ENCODE measurements around the gene BUB3. TPM values are rescaled to one million over a fixed set of nuclear protein-coding genes. Genes with fewer than 3 reads are reported as not detected.

Gene BUB3
- total and polyA plus RNA-seq, 2 of the 4 experiments (the other 2 are of a cell fraction) = 215 to 384 TPM

DNA sequence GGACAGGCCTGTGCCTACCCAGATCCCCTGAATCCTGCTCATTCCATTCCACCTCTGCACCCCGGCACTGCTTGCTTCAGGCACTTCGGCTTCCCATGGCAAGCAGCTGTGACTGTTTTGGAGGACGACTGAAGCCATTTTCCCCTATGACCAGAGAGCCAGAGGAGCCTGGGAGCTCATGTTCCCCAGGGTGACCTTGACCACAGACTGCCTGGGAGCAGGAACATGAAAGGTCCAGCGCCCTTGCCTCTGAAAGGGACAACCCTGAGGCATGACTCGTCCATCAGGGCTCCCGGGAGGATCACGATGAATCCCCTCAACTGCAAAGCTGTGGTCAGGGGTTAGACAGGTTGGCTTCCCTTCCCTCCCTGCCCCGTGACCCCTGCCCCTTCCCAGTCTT, 35.1 kb upstream of the BUB3 start (continued):
- TF ChIP-seq CHD1 (IDR thresholded peaks at IDR 0.05; ENCODE audit: low read depth, low read length) = no peak
- no peak for TF ChIP-seq CEBPB (IDR thresholded peaks at IDR 0.05; ENCODE audit: low read depth, low read length)
- no peak for TF ChIP-seq RFX5 (IDR thresholded peaks at IDR 0.05; ENCODE audit: low read depth, low read length)
- no peak for TF ChIP-seq MAZ (IDR thresholded peaks at IDR 0.05; ENCODE audit: borderline replicate concordance, low read depth, low read length)

DNA sequence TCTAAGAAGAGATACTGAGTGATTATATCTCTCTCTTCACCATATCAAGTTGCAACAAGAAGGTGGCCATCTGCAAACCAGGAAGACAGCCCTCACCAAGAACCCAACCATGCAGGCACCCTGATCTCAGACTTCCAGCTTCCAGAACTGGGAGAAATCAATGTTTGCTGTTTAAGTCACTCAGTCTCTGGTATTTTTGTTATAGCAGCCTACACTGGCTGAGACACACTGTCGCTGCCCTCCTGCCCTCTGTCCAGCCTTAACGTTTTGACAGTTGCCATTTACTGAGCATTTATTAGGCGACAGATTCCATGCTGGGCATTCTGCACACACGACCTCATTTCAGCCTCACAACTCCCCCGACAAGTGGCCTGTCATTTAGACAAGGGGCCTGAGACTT, 28.0 kb upstream of the BUB3 start:
- Histone ChIP-seq H4K8ac (ENCODE audit: low read depth in 2 of 2, low read length in 2 of 2) (no peak overlapping the region), H3K9me3 (ENCODE audit: control insufficient read depth, insufficient read depth, low read length) (no peaks in the 10 kb centered on the region), H3K4me2 (ENCODE audit: low read depth, low read length) (no peak overlapping the region), H4K91ac (ENCODE audit: insufficient read depth, low read depth, low read length) (no peak overlapping the region), H3K9ac (ENCODE audit: low read depth, low read length) (no peak overlapping the region), H2AK5ac (ENCODE audit: low read depth, low read length) (no peak overlapping the region), H3K27ac (ENCODE audit: insufficient read depth, low read length) (no peak overlapping the region), H4K5ac (ENCODE audit: low read depth, low read length) (no peak overlapping the region), H3K36me3 (ENCODE audit: control insufficient read depth, insufficient read depth, low read length) (no peaks in the 10 kb centered on the region), H3K9me1 (ENCODE audit: insufficient read depth, low read length) (no peaks in the 10 kb centered on the region), H3K18ac (ENCODE audit: low read depth, low read length) (no peak overlapping the region), H2AK9ac (replicated peaks; ENCODE audit: low read depth, low read length, poor library complexity) (no peak overlapping the region), H2AFZ (replicated peaks; ENCODE audit: low read length, poor library complexity) (no peak overlapping the region), H3K14ac (replicated peaks; ENCODE audit: low read depth, low read length) (no peak overlapping the region), H2BK15ac (ENCODE audit: low read depth, low read length) (no peak overlapping the region), H3K79me1 (ENCODE audit: low read depth in 1 of 2, low read length in 2 of 2) (no peaks in the 10 kb centered on the region), H2BK120ac (ENCODE audit: low read depth, low read length) (no peak overlapping the region), H3K4me3 (ENCODE audit: insufficient read depth, low read depth, low read length) (no peak overlapping the region), H2BK5ac (ENCODE audit: low read depth, low read length, poor library complexity, severe bottlenecking) (no peak overlapping the region), H3K23ac (ENCODE audit: low read depth, low read length) (no peak overlapping the region), H3K4me1 (ENCODE audit: control insufficient read depth, insufficient read depth, low read length) (no peaks in the 10 kb centered on the region), H3K27me3 (ENCODE audit: control insufficient read depth, insufficient read depth, low read length) (peaks cover 18% of the 10 kb centered on the region), H4K20me1 (ENCODE audit: insufficient read depth, low read length) (no peaks in the 10 kb centered on the region), H3K56ac (ENCODE audit: extremely low read depth, insufficient read depth, low read length) (no peak overlapping the region), H2BK20ac (ENCODE audit: low read depth, low read length) (no peak overlapping the region), H3K4ac (ENCODE audit: low read depth, low read length) (no peak overlapping the region)
- no TSS peak for BruUV-seq (replicated peaks)
- CTCF ChIA-PET = interaction anchor here (1.2 kb wide), 1 partner anchor 84 kb away, joined by 3 read pairs; no protein-coding TSS in a partner anchor
- POLR2A ChIA-PET (ENCODE audit: unreplicated experiment) = no interaction called here
- dilution Hi-C loops (cut with HindIII; ENCODE audit: low sequenced_read_pairs, unreplicated experiment) (no loop called here), in situ Hi-C loops (cut with MboI; ENCODE audit: low sequenced_read_pairs) (loop anchor here (25.0 kb wide), 1 partner anchor 1261 kb away; no protein-coding TSS in a partner anchor), intact Hi-C loops (cut with micrococcal nuclease) (no loop called here)
- WGBS, 2 experiments (ENCODE audit: extremely low coverage in 2 of 2, insufficient read length in 1 of 2) = 39% methylated on average over 3 of the region's 5 CpGs; no CpG with 5 or more reads in 1 of the 2 experiments
- DNase-seq = no peak
- ATAC-seq (ENCODE audit: low read depth) = no peak
- TF ChIP-seq RCOR1 (IDR thresholded peaks at IDR 0.05; ENCODE audit: insufficient replicate concordance, low read length) = no peak
- TF ChIP-seq, protein P1, sequence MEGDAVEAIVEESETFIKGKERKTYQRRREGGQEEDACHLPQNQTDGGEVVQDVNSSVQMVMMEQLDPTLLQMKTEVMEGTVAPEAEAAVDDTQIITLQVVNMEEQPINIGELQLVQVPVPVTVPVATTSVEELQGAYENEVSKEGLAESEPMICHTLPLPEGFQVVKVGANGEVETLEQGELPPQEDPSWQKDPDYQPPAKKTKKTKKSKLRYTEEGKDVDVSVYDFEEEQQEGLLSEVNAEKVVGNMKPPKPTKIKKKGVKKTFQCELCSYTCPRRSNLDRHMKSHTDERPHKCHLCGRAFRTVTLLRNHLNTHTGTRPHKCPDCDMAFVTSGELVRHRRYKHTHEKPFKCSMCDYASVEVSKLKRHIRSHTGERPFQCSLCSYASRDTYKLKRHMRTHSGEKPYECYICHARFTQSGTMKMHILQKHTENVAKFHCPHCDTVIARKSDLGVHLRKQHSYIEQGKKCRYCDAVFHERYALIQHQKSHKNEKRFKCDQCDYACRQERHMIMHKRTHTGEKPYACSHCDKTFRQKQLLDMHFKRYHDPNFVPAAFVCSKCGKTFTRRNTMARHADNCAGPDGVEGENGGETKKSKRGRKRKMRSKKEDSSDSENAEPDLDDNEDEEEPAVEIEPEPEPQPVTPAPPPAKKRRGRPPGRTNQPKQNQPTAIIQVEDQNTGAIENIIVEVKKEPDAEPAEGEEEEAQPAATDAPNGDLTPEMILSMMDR (conservative IDR thresholded peaks at IDR 0.05; ENCODE audit: low read depth, low read length) = no peak
- TF ChIP-seq CHD1 (IDR thresholded peaks at IDR 0.05; ENCODE audit: low read depth, low read length) = no peak
- TF ChIP-seq FOS (IDR thresholded peaks at IDR 0.05; ENCODE audit: low read depth, low read length) = no peak
- TF ChIP-seq NFE2L2 (IDR thresholded peaks at IDR 0.05; ENCODE audit: low read depth, low read length) = no peak
- no peak for TF ChIP-seq CEBPB (IDR thresholded peaks at IDR 0.05; ENCODE audit: low read depth, low read length)
- TF ChIP-seq RAD21 (IDR thresholded peaks at IDR 0.05; ENCODE audit: low read length) = no peak
- no peak for TF ChIP-seq MAZ (IDR thresholded peaks at IDR 0.05; ENCODE audit: borderline replicate concordance, low read depth, low read length)
- no peak for TF ChIP-seq MAFK (IDR thresholded peaks at IDR 0.05; ENCODE audit: low read depth, low read length)
- TF ChIP-seq RFX5 (IDR thresholded peaks at IDR 0.05; ENCODE audit: low read depth, low read length) = no peak
- TF ChIP-seq, protein P2, sequence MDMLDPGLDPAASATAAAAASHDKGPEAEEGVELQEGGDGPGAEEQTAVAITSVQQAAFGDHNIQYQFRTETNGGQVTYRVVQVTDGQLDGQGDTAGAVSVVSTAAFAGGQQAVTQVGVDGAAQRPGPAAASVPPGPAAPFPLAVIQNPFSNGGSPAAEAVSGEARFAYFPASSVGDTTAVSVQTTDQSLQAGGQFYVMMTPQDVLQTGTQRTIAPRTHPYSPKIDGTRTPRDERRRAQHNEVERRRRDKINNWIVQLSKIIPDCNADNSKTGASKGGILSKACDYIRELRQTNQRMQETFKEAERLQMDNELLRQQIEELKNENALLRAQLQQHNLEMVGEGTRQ (IDR thresholded peaks at IDR 0.05; ENCODE audit: low read depth, low read length) = no peak
- TF ChIP-seq POLR2A (IDR thresholded peaks at IDR 0.05; ENCODE audit: low read depth, low read length) = no peak
- no peak for TF ChIP-seq BHLHE40 (IDR thresholded peaks at IDR 0.05; ENCODE audit: low read depth, low read length)
- TF ChIP-seq, protein P3, sequence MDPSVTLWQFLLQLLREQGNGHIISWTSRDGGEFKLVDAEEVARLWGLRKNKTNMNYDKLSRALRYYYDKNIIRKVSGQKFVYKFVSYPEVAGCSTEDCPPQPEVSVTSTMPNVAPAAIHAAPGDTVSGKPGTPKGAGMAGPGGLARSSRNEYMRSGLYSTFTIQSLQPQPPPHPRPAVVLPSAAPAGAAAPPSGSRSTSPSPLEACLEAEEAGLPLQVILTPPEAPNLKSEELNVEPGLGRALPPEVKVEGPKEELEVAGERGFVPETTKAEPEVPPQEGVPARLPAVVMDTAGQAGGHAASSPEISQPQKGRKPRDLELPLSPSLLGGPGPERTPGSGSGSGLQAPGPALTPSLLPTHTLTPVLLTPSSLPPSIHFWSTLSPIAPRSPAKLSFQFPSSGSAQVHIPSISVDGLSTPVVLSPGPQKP (IDR thresholded peaks at IDR 0.05; ENCODE audit: borderline replicate concordance, low read depth, low read length) = no peak

Data from IMR-90 (cell line).